A673 (cell line): Measurements from ENCODE around the gene AOPEP. TPM values are rescaled to one million over a fixed set of nuclear protein-coding genes. Genes with fewer than 3 reads are reported as not detected.

Source experiments
- BruUV-seq: library from RNA; stranded (reverse); fragments of 400-500 nt; replicated peaks from 2 replicates; lab custom pipeline; 2021; lab: Mats Ljungman, UMichigan
- CTCF ChIA-PET: fragments of 300-600 bp; sonication (Branson Sonifier 250); formaldehyde crosslinking; loops from one replicate; lab custom pipeline; 2022; ENCODE audit warnings: antibody characterized with exemption; lab: Charles Lee
- POLR2A ChIA-PET: fragments of 300-600 bp; sonication (Branson Sonifier 250); formaldehyde crosslinking; loops from one replicate; lab custom pipeline; 2022; ENCODE audit warnings: antibody characterized with exemption; ENCODE audit not compliant: low non-redundant PET; lab: Charles Lee
- DNase-seq: peaks from one replicate; pipeline ENCODE4 v3.0.0-alpha.2; 2015; ENCODE audit warnings: low spot score
- H3K27ac ChIP-seq: fragments of 200-600 bp; sonication (generic); 2 replicates; pipeline ENCODE4 v1.5.1; 2016; ENCODE audit warnings: mixed run types, low read depth, mild to moderate bottlenecking, mixed read lengths, antibody characterized with exemption, low read length; ENCODE audit not compliant: poor library complexity, severe bottlenecking
- H3K27me3 ChIP-seq: fragments of 200-600 bp; sonication (generic); replicated peaks from 2 replicates; pipeline ENCODE4 v1.6.1; 2017; ENCODE audit warnings: mixed run types, low read depth, mild to moderate bottlenecking, mixed read lengths, antibody characterized with exemption, low read length; ENCODE audit not compliant: insufficient read depth, poor library complexity
- H3K36me3 ChIP-seq: fragments of 200-600 bp; sonication (generic); 2 replicates; pipeline ENCODE4 v1.6.1; 2016; ENCODE audit warnings: mixed run types, mild to moderate bottlenecking, mixed read lengths, antibody characterized with exemption, low read length; ENCODE audit not compliant: insufficient read depth, poor library complexity, severe bottlenecking
- H3K4me1 ChIP-seq: fragments of 200-600 bp; sonication (generic); 2 replicates; pipeline ENCODE4 v1.6.1; 2017; ENCODE audit warnings: mixed run types, mild to moderate bottlenecking, mixed read lengths, antibody characterized with exemption, low read length; ENCODE audit not compliant: insufficient read depth, poor library complexity, severe bottlenecking
- H3K4me3 ChIP-seq: fragments of 200-600 bp; sonication (generic); 2 replicates; pipeline ENCODE4 v1.5.1; 2016; ENCODE audit warnings: low read depth, mixed run types, mild to moderate bottlenecking, mixed read lengths, low read length; ENCODE audit not compliant: poor library complexity, severe bottlenecking
- H3K9me3 ChIP-seq: fragments of 200-600 bp; sonication (generic); 2 replicates; pipeline ENCODE4 v1.6.1; 2016; ENCODE audit warnings: mixed run types, low read depth, mild to moderate bottlenecking, mixed read lengths, antibody characterized with exemption, low read length; ENCODE audit not compliant: poor library complexity, severe bottlenecking
- EZH2 ChIP-seq: fragments of 200-600 bp; sonication (generic); IDR thresholded peaks from 2 replicates; pipeline ENCODE4 v1.6.1; 2017; ENCODE audit warnings: borderline replicate concordance, low read depth, mild to moderate bottlenecking, mixed read lengths, antibody characterized with exemption, low read length; ENCODE audit not compliant: poor library complexity, severe bottlenecking
- intact Hi-C: fragments of 100-400 bp; cut with micrococcal nuclease; formaldehyde crosslinking; loops from one replicate; pipeline ENCODE4 v1.10.0; 2022; ENCODE audit not compliant: unreplicated experiment
- total RNA-seq: library from RNA; stranded (reverse); gene quantifications from 2 replicates; pipeline ENCODE4 v1.2.3, GENCODE V29; 2021
- TF ChIP-seq, protein P1 (sequence below): fragments of 300-800, 200-600 bp; sonication (generic); conservative IDR thresholded peaks from 2 replicates; pipeline ENCODE4 v1.5.1; 2017; ENCODE audit warnings: low read depth, mild to moderate bottlenecking, antibody characterized with exemption, low read length, moderate library complexity, mixed read lengths

AOPEP gene
- total RNA-seq, 1 experiment from 2014 or later, result 17.5 TPM

DNA sequence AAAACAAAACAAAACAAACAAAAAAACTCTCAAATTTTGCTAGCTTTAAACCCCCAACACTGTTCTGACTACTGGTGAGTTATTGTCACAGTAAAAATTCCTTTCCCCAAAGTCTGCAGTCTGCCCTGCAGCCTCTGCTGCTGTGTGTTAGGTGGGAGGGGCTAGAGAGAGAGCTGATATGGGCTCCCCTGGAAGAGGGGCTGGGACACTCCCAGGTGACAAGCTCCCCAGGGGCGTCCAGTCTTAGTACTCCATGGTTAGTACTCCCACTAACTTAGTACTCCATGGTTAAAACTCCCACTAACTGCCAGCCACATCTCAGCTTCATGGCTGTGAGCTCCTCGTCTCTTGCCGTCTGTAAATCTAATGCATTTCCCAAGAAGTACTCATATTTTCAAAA is 399.2 kb downstream of the AOPEP start:
- no peaks in the 10 kb centered on the region for H3K4me1 ChIP-seq
- intact Hi-C loops, result no loop called here
- no peaks in the 10 kb centered on the region for H3K9me3 ChIP-seq
- no peaks in the 10 kb centered on the region for H3K27me3 ChIP-seq
- no peaks in the 10 kb centered on the region for H3K36me3 ChIP-seq
- no peak overlapping the region for H3K27ac ChIP-seq
- DNase-seq, result no peak
- H3K4me3 ChIP-seq, result no peak overlapping the region
- ChIA-PET CTCF (interaction anchor here (0.5 to 0.7 kb wide), 2 partner anchors 445 to 457 kb away, joined by 3 read pairs; no protein-coding TSS in a partner anchor), POLR2A (interaction anchor here (0.7 kb wide), 1 partner anchor 320 kb away, joined by 3 read pairs; no protein-coding TSS in a partner anchor)
- TF ChIP-seq EZH2, result no peak
- TF ChIP-seq, protein P1, sequence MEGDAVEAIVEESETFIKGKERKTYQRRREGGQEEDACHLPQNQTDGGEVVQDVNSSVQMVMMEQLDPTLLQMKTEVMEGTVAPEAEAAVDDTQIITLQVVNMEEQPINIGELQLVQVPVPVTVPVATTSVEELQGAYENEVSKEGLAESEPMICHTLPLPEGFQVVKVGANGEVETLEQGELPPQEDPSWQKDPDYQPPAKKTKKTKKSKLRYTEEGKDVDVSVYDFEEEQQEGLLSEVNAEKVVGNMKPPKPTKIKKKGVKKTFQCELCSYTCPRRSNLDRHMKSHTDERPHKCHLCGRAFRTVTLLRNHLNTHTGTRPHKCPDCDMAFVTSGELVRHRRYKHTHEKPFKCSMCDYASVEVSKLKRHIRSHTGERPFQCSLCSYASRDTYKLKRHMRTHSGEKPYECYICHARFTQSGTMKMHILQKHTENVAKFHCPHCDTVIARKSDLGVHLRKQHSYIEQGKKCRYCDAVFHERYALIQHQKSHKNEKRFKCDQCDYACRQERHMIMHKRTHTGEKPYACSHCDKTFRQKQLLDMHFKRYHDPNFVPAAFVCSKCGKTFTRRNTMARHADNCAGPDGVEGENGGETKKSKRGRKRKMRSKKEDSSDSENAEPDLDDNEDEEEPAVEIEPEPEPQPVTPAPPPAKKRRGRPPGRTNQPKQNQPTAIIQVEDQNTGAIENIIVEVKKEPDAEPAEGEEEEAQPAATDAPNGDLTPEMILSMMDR, result no peak
- BruUV-seq, result no TSS peak

DNA sequence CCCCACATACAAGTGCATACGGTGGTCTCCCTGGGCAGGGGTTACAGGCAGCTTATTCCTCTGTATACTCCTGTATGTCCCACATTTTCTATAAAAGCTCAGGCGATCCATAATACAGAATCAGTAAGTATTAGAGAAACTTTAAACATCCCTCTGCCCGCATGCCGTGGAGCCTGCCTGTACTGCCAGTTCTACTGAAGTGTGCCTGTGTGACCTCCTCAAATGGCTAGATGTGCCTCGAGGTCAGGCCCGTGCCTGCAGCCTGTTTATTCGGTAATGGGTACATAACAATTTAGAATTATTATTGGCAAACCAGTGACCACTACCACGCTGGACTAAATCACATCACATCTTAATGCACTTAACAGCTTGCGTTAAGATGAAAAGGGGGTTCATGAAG is 400.2 kb downstream of the AOPEP start:
- H3K9me3 ChIP-seq, result no peaks in the 10 kb centered on the region
- H3K27me3 ChIP-seq, result no peaks in the 10 kb centered on the region
- DNase-seq, result no peak
- intact Hi-C loops, result loop anchor here (1.0 kb wide), 2 partner anchors 343 to 445 kb away; no protein-coding TSS in a partner anchor
- TF ChIP-seq, protein P1, result no peak
- TF ChIP-seq EZH2, result no peak
- CTCF ChIA-PET, result interaction anchor here (0.9 to 2.4 kb wide), 2 partner anchors 142 to 446 kb away, joined by 4 to 28 read pairs; no protein-coding TSS in a partner anchor
- peaks cover 5% of the 10 kb centered on the region for H3K4me1 ChIP-seq
- H3K4me3 ChIP-seq, result no peak overlapping the region
- no peaks in the 10 kb centered on the region for H3K36me3 ChIP-seq
- BruUV-seq, result no TSS peak
- POLR2A ChIA-PET, result no interaction called here
- no peak overlapping the region for H3K27ac ChIP-seq

DNA sequence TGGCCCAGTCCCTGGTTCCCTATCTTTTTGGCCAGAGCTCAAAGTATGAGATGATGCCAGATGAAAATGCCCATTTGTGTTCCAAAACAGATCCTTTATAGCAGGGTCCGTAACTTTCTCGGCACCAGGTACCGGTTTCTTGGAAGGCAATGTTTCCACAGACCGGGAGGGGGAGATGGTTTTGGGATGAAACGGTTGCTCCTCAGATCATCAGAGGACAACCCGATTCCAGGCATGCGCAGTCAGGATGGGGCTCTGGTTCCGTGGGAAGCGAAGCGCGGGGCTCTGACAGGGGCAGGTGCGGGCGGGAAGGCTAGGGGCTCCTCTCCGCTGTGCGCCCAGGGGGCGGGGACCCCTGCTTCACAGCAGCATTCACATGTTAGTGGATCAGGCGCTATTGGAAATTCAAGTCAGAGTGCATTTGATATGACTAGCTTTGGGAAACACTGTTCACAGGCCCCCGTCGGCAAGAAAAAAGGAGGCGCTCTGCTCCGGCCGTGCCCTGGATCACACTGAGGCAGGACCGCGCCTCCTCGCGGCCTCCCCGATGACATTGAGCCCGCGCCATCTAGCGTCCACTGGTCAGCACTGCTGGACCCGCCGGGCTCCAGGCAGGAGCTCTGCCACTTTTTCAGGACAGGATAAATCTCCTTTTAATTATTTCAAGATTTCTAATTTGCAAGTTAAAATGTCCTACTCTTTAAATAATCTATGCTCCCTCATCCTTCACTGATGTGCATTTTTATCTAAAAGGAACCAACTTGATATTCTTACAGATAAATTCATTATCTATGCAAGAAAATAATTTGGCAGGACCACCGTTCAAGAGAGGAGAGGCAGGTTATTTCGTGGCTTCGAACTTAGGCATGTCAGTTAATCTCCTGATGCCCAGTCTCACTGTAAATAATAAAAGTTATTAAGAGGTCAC is 401.0 kb downstream of the AOPEP start:
- no peak for TF ChIP-seq EZH2
- TF ChIP-seq, protein P1, result peak; percentile 99
- ChIA-PET CTCF (interaction anchor here (0.6 to 2.4 kb wide), 11 partner anchors 12 to 488 kb away, joined by 3 to 28 read pairs (median 5); no protein-coding TSS in a partner anchor), POLR2A (interaction anchor here (0.6 kb wide), 1 partner anchor 478 kb away, joined by 3 read pairs; no protein-coding TSS in a partner anchor)
- Histone ChIP-seq H3K27me3 (no peaks in the 10 kb centered on the region), H3K36me3 (no peaks in the 10 kb centered on the region), H3K4me1 (peaks cover 5% of the 10 kb centered on the region), H3K4me3 (no peak overlapping the region), H3K27ac (no peak overlapping the region), H3K9me3 (no peaks in the 10 kb centered on the region)
- intact Hi-C loops, result loop anchor here (1.0 kb wide), 2 partner anchors 344 to 446 kb away; no protein-coding TSS in a partner anchor
- no TSS peak for BruUV-seq
- DNase-seq, result peak; percentile 82
